GM21423 (cell line): Measurements from ENCODE around the gene TMTC1.
"Not testable (repeated sequence)": the region's sequence is repeated elsewhere in the genome, so short reads cannot be mapped to it uniquely, and the experiment has no call there.

Source experiments
- ATAC-seq: cut with Tn5 transposase; IDR thresholded peaks from one replicate; pipeline ENCODE4 v1.9.1; 2021; ENCODE audit warnings: mild to moderate bottlenecking, moderate library complexity; ENCODE audit not compliant: unreplicated experiment

TMTC1 gene

GRCh38 chr12:29580971-29581370 lies 202.8 kb downstream of the TMTC1 start:
- ATAC-seq: no peak

- ATAC-seq: no peak
These were observed 205.0 kb downstream of the TMTC1 start for GRCh38 chr12:29578731-29579130.

DNA sequence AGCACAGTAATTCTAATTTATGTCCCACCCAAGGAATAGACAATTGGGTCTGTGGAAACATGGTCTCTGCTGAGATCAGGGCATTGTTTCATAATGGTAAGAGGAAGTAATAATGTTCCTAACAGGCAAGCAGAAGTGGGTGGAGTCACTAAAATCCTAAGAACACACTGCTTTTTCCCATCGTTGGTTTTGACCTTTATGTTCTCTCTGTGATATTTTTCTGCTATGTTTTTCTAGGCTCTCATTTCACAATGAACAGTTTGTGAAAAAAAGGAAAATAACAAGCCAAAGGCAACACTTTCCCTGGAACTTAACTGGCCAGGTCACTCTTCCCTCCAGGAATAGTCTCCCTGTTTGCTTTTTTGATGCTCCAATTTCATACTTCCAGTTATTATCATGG lies 205.7 kb downstream of the TMTC1 start:
- no peak for ATAC-seq

DNA sequence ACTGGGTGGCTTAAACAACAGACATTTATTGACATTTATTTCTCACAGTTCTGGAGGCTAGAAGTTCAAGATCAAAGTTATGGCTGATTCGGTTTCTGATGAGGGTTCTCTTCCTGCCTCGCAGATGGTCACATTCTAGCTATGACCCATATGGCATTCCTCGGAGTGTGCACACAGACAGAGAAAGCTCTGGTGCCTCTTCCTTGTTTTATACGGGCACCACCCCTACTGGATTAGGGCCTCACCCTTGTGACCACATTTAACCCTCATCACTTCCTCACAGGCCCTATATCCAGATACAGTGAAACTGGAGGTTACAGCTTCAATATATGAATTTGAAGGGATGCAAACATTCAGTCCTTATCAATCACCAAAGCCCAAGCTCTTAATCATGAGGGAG lies 209.2 kb downstream of the TMTC1 start:
- ATAC-seq: no peak

- no peak for ATAC-seq
These were observed 210.8 kb downstream of the TMTC1 start for GRCh38 chr12:29572938-29573337.

GRCh38 chr12:29572464-29572863 lies 211.3 kb downstream of the TMTC1 start:
- ATAC-seq: no peak

- no peak for ATAC-seq
These were observed 214.5 kb downstream of the TMTC1 start for GRCh38 chr12:29569132-29569757.

GRCh38 chr12:29566441-29566840 lies 217.3 kb downstream of the TMTC1 start:
- no peak for ATAC-seq

GRCh38 chr12:29565727-29566126 lies 218.0 kb downstream of the TMTC1 start:
- ATAC-seq: no peak

DNA sequence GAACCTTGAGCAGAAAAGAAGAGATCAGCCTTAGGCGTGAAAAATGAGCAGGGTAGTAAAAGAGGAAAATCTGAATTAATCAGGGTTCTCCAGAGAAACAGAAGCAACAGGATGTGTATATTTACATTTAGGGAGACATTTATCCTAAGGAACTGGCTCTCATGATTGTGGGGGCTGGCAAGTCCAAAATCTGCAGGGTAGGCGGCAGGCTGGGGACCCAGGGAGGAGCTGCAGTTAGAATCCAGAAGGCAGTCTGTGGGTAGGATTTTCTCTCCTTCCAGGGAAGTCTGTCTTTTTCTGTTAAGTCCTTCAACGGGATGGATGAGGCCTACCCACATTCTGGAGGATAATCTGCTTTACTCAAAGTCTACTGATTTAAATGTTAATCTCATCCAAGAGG lies 218.8 kb downstream of the TMTC1 start:
- ATAC-seq: no peak

DNA sequence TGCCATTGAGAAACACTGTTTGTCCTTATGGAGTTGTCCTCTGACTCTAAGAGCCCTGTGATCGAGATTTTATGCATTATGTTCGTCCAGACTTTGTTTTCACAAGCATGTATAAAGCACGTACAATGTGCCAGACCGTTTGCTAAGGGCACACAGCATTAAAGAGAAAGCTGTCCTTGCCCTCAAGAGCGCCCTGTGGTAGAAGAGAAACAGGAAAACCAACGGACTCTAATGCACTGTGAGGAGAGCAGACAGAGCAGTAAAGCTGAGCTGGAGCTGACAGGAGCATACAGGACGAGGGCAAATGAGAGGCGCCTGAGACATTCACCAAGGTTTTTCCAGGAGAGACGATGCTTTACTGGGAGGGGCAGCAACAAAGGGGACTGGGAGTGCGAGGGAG lies 220.1 kb downstream of the TMTC1 start:
- ATAC-seq: no peak

GRCh38 chr12:29563071-29563470 lies 220.7 kb downstream of the TMTC1 start:
- ATAC-seq: no peak

GRCh38 chr12:29562110-29562804 lies 221.5 kb downstream of the TMTC1 start:
- ATAC-seq: no peak

DNA sequence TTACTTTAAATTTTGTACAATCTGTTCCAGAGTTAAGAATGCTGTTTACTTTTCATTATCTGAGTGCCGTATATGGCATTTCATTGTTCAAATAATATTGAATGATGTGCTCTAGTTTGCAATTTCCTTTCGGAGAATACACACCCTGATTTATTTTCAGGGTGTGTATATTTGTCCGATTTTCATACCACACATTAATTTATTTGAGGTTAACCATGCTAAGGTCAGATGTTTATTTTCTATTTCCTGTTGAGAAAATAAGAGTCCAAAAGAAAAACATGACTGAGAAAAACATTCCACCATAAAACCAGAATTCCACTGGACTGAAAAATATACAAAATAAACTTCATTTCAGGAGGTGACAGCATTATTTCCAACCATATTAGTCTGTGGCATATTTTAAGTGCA lies 222.1 kb downstream of the TMTC1 start:
- ATAC-seq: no peak

- no peak for ATAC-seq
These were observed 224.5 kb downstream of the TMTC1 start for GRCh38 chr12:29559198-29559597.

- ATAC-seq: no peak
These were observed 227.4 kb downstream of the TMTC1 start for GRCh38 chr12:29556363-29556762.

GRCh38 chr12:29555451-29555850 lies 228.3 kb downstream of the TMTC1 start:
- ATAC-seq: not testable (repeated sequence)

DNA sequence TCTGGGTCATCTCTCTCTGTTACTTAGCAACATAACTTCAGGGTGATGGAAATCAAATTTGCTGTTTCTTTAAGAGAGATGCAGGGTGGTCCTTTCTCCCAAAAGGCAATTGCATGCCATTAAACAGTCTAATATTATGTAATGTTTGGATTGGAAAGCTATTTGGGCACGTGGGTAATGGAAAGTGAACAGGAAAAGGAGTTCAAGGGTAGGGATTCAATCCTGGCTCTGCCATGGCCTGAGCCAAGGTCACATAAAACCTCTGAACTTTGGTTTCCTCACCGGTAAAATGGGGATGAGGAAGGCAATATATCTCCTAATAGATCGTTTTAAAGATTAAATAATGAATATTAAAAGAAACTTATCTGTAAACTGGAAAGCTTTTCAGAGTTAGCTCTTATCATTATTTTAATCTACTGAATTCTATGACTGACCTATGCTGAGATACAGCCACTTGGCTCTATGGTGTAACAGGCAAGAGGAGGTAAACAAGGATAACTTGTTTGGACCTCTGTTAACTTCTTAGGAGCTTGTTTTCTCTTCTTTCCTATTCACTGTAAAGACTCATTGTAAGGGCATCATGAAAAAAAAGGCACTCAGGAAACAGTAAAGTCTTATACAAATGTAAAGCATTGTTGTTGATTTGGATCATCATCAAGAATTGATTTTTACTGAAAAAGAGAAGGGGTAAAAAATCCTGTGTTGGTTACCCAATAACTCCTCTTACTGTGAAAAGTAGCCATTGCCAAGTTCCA lies 230.6 kb downstream of the TMTC1 start:
- ATAC-seq: no peak

GRCh38 chr12:29552324-29552927 lies 231.3 kb downstream of the TMTC1 start:
- ATAC-seq: peak; percentile 95

DNA sequence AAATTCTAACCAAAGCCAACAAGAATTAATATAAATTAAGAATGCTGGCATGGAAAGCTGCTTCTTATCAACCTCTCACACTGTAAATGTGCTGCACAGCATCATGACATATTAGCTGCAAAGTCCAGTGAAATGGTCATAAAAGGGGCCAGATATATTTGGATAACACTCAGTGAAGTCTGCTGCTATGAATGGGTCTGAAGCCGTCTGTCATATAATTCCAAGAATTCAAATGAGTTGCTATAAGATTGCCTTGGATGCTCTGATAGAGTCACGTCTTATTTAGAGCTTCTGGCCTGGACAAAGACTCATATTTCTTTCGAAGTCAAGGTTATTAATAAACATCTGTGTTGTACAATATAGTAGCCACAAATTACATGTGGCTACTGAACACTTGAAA lies 231.9 kb downstream of the TMTC1 start:
- no peak for ATAC-seq

GRCh38 chr12:29547864-29548263 lies 235.9 kb downstream of the TMTC1 start:
- ATAC-seq: no peak
